BE2C (cell line): ENCODE measurements around the gene IPO9.

Experiments
- DNase-seq: peaks from one replicate; pipeline ENCODE4 v3.0.0-alpha.2; 2020
- H3K27me3 ChIP-seq: fragments of 250-450 bp; sonication (Bioruptor Pico); 2 replicates; pipeline ENCODE4 v1.5.1; 2020; ENCODE audit warnings: mild to moderate bottlenecking
- H3K36me3 ChIP-seq: fragments of 250-450 bp; sonication (Bioruptor Pico); 2 replicates; pipeline ENCODE4 v1.5.1; 2020; ENCODE audit warnings: mild to moderate bottlenecking
- H3K4me1 ChIP-seq: fragments of 250-450 bp; sonication (Bioruptor Pico); 2 replicates; pipeline ENCODE4 v1.5.1; 2020
- H3K4me3 ChIP-seq: 2 replicates; pipeline ENCODE4 v1.5.1; 2011; ENCODE audit warnings: low read depth, low read length
- H3K9me3 ChIP-seq: fragments of 250-450 bp; sonication (Bioruptor Pico); 2 replicates; pipeline ENCODE4 v1.5.1; 2020
- TF ChIP-seq, protein P1 (sequence below): IDR thresholded peaks from 2 replicates; pipeline ENCODE4 v1.5.1; 2012; ENCODE audit warnings: mild to moderate bottlenecking, low read depth, low read length

The IPO9 gene

DNA sequence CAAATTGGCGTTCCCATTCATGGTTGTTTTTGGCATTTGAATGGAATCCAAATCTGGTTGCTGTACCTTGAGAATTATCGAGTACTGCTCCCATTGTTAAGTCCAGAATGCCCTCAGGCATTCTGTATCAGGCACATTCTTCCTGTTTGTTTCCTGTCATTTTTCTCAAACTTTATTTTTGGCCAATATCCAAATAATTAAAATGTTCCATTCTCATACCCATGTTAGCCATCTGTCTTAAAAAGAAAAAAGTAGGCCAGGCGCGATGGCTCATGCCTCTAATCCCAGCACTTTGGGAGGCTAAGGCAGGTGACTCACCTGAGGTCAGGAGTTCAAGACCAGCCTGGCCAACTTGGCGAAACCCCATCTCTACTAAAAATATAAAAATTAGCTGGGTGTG is 30.5 kb downstream of the IPO9 start:
- Histone ChIP-seq H3K36me3 (peaks cover 92% of the 10 kb centered on the region), H3K9me3 (no peaks in the 10 kb centered on the region), H3K4me1 (peaks cover 3% of the 10 kb centered on the region; the same call in 1 of the 2 replicates), H3K4me3 (no peak overlapping the region), H3K27me3 (no peaks in the 10 kb centered on the region)
- DNase-seq = no peak
- TF ChIP-seq, protein P1, sequence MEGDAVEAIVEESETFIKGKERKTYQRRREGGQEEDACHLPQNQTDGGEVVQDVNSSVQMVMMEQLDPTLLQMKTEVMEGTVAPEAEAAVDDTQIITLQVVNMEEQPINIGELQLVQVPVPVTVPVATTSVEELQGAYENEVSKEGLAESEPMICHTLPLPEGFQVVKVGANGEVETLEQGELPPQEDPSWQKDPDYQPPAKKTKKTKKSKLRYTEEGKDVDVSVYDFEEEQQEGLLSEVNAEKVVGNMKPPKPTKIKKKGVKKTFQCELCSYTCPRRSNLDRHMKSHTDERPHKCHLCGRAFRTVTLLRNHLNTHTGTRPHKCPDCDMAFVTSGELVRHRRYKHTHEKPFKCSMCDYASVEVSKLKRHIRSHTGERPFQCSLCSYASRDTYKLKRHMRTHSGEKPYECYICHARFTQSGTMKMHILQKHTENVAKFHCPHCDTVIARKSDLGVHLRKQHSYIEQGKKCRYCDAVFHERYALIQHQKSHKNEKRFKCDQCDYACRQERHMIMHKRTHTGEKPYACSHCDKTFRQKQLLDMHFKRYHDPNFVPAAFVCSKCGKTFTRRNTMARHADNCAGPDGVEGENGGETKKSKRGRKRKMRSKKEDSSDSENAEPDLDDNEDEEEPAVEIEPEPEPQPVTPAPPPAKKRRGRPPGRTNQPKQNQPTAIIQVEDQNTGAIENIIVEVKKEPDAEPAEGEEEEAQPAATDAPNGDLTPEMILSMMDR = no peak

DNA sequence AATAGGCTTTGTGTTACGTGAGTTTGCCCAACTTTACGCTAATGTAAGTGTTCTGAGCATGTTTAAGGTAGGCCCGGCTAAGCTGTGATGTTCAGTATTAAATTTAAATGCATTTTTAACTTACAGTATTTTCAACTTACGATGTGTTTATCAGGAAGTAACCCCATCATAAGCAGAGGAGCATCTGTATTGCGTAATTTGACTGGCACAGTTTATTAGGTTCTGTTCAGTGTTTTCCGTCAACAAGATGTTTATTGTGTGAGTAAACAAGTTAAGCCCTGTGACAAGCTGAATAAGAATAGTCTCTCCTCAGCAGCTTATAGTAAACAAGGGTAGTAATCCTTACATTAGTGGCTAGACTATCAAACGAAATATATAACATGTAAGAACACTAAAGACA is 32.5 kb downstream of the IPO9 start:
- Histone ChIP-seq H3K36me3 (peaks cover 84% of the 10 kb centered on the region), H3K4me3 (no peak overlapping the region), H3K9me3 (no peaks in the 10 kb centered on the region), H3K4me1 (peaks cover 3% of the 10 kb centered on the region; the same call in 1 of the 2 replicates), H3K27me3 (no peaks in the 10 kb centered on the region)
- no peak for DNase-seq
- TF ChIP-seq, protein P1 = no peak

DNA sequence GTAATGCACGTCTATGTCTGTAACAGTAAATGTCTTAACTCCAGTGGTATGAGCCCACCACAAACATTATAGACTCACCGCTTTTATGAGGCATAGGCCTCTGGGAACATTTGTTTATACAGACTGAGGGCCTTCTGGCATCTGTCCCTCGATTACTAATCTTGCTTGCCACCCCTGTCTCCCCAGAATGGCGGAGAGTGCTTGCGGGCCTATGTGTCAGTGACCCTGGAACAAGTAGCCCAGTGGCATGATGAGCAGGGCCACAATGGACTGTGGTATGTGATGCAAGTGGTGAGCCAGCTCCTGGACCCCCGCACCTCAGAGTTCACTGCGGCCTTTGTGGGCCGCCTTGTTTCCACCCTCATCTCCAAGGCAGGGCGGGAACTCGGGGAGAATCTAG is 41.4 kb downstream of the IPO9 start:
- DNase-seq = no peak
- Histone ChIP-seq H3K4me3 (no peak overlapping the region), H3K27me3 (no peaks in the 10 kb centered on the region), H3K4me1 (no peaks in the 10 kb centered on the region), H3K36me3 (peaks cover 81% of the 10 kb centered on the region), H3K9me3 (no peaks in the 10 kb centered on the region)
- TF ChIP-seq, protein P1 = no peak

DNA sequence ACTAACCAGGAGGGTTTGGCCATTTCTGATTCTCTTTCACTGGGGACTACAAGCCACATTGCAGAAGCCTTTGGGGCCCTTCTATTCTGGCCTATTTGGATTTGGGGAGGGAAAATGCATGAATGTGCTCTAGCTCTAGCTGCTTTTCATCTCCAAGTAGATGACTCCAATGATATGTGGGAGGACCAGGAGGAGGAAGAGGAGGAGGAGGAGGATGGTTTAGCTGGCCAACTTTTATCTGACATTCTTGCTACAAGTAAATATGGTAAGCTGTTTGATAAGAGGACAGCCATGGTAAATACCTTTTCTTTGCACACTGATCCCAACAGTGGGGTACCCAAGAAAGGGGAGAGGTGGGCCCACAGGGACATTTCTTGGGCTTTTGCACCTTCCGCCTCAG is 45.7 kb downstream of the IPO9 start:
- H3K36me3 ChIP-seq = peaks cover 57% of the 10 kb centered on the region
- no peaks in the 10 kb centered on the region for H3K9me3 ChIP-seq
- TF ChIP-seq, protein P1 = no peak
- no peaks in the 10 kb centered on the region for H3K4me1 ChIP-seq
- DNase-seq = no peak
- H3K4me3 ChIP-seq = no peak overlapping the region
- H3K27me3 ChIP-seq = no peaks in the 10 kb centered on the region

DNA sequence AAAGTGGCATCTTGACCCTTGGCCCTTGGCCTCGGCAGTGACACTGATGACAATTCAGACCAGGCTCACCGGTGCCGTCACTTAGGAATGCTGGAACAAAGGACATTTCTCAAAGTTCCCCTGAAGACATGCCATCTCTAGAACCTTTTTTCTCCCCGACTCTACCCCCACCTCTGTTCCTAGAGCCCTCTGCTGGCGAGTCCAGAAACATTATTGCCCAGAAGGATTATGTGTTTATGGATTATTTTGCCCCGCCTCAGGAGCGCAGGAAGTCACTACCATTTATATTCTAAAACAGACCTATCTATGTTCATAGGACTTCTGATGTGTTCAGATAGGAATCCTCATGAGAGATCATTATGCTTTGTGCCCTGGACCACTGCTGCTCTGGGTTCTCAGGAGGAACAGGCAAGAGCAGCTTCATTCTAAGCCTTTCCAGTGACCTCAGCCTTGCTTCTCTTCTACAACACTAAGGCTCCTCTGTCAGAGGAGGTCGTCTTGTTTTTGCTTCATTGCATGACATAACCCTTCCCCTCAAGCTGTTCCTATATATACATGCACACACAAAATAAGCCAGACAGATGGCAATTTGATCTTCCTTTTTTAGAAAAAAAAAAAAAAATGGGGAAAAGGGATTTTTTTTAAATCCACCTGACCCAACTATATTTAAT is 47.3 kb downstream of the IPO9 start:
- H3K27me3 ChIP-seq = no peaks in the 10 kb centered on the region
- H3K36me3 ChIP-seq = peaks cover 43% of the 10 kb centered on the region
- H3K4me1 ChIP-seq = no peaks in the 10 kb centered on the region
- H3K4me3 ChIP-seq = no peak overlapping the region
- no peaks in the 10 kb centered on the region for H3K9me3 ChIP-seq
- TF ChIP-seq, protein P1 = peak; percentile 50
- DNase-seq = peak; percentile 37

DNA sequence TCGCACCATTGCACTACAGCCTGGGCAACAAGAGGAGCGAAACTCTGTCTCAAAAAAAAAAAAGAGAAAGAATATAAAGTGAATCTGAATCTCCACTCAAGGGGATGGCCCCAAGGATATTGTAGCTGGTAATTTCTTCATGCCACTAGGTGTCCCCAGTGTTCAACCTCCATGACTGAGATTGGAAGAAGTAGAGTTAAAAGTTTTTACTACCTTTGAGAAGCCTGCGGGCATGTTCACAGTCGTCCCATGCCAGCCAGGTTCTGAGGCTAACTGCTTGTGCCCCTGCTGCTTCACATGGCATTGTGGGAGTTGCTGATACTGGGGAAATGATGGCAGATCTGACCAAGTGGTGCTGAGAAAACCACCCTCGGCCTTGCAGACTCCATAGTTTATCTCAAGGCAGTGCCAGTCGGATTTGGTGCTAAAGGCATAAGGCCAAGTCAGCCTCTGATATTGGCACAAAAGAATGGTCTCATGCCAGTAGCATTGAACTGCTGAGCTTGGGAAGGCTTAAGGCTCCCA is 49.0 kb downstream of the IPO9 start:
- Histone ChIP-seq H3K9me3 (no peaks in the 10 kb centered on the region), H3K27me3 (no peaks in the 10 kb centered on the region), H3K4me3 (no peak overlapping the region), H3K4me1 (no peaks in the 10 kb centered on the region), H3K36me3 (peaks cover 26% of the 10 kb centered on the region)
- TF ChIP-seq, protein P1 = peak; percentile 77
- DNase-seq = peak; percentile 43
